GM23338 (cell line): ENCODE measurements around the gene CELA3B.

Source experiments
- EZH2 ChIP-seq: fragments of 200-600 bp; sonication (generic); IDR thresholded peaks from one replicate; pipeline ENCODE4 v1.8.0; 2017; ENCODE audit warnings: antibody characterized with exemption, mild to moderate bottlenecking, low read depth; ENCODE audit not compliant: unreplicated experiment
- POLR2AphosphoS5 ChIP-seq: IDR thresholded peaks from 2 replicates; pipeline ENCODE4 v1.6.1; 2016; ENCODE audit warnings: antibody characterized with exemption, low read depth
- ZNF114 ChIP-seq: fragments of 250-450 bp; sonication (Bioruptor Pico); IDR thresholded peaks from 2 replicates; pipeline ENCODE4 v1.5.0; 2020; ENCODE audit warnings: mild to moderate bottlenecking, moderate library complexity
- TF ChIP-seq, protein P1 (sequence below): IDR thresholded peaks from 2 replicates; pipeline ENCODE4 v1.6.1; 2016; ENCODE audit warnings: antibody characterized with exemption
- TF ChIP-seq, protein P2 (sequence below), 2 experiments: fragments of 200-600 bp in 1 of 2; sonication (generic) in 1 of 2; conservative IDR thresholded peaks; 2 replicates each; pipeline versions ENCODE4 v1.5.1 to v1.6.1; 2016 to 2017; ENCODE audit warnings: antibody characterized with exemption in 2 of 2, low read depth in 2 of 2, mild to moderate bottlenecking in 2 of 2, moderate library complexity in 1 of 2

DNA sequence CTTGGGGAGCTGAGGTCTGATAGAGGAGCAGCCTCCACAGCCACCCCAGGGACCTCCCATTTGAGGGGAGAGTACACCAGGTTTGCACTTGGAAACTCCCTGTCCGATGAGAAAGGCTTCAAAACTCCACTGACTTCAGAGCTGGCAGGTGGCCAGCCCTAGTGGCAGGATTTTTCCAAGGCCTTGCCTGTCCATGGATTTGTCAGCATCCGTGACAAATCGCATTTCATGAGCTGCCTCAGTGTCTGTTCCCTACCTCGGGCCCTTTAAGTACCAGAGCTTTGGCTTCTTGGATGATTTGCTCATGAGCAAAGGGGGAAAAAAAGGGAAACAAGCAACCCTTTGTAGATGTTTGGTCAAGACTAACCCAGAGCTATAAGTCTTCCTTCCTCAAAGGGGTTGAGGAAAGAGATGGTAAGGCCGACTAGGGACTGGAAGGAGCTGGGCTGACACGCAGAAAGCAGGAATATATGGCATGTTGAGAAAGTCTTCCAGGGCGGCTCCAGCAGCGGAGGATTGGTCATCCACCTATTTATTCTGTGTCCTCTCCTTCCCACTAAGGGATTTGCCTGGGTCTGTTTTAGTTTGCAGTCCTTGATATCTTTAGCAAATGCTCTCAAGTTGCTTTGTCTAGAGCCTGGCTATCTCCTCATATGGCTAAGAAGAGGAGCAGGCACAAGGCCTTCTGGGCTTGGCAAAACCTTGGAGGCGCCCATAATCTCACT lies 37.0 kb upstream of the CELA3B start:
- TF ChIP-seq, protein P1, sequence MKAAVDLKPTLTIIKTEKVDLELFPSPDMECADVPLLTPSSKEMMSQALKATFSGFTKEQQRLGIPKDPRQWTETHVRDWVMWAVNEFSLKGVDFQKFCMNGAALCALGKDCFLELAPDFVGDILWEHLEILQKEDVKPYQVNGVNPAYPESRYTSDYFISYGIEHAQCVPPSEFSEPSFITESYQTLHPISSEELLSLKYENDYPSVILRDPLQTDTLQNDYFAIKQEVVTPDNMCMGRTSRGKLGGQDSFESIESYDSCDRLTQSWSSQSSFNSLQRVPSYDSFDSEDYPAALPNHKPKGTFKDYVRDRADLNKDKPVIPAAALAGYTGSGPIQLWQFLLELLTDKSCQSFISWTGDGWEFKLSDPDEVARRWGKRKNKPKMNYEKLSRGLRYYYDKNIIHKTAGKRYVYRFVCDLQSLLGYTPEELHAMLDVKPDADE = no peak
- TF ChIP-seq EZH2 (no peak), ZNF114 (CRISPR knock-in tag) (no peak), POLR2AphosphoS5 (no peak)
- TF ChIP-seq, protein P2, sequence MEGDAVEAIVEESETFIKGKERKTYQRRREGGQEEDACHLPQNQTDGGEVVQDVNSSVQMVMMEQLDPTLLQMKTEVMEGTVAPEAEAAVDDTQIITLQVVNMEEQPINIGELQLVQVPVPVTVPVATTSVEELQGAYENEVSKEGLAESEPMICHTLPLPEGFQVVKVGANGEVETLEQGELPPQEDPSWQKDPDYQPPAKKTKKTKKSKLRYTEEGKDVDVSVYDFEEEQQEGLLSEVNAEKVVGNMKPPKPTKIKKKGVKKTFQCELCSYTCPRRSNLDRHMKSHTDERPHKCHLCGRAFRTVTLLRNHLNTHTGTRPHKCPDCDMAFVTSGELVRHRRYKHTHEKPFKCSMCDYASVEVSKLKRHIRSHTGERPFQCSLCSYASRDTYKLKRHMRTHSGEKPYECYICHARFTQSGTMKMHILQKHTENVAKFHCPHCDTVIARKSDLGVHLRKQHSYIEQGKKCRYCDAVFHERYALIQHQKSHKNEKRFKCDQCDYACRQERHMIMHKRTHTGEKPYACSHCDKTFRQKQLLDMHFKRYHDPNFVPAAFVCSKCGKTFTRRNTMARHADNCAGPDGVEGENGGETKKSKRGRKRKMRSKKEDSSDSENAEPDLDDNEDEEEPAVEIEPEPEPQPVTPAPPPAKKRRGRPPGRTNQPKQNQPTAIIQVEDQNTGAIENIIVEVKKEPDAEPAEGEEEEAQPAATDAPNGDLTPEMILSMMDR (conservative IDR thresholded peaks at IDR 0.05; ENCODE audit: low read depth in 2 of 2) = no peak
